HCEC 1CT (cell line): ENCODE data around the gene KLF2.
"Not testable (repeated sequence)": the region's sequence is repeated elsewhere in the genome, so short reads cannot be mapped to it uniquely, and the experiment has no call there.

Experiments
- DNase-seq: peaks from one replicate; pipeline ENCODE4 v3.0.0-alpha.2; 2017

Gene KLF2

GRCh38 chr19:16324384-16325160, at the start of gene KLF2:
Gene KLF2, plus strand, starts transcription at chr19:16324826. Its CDS starts 98 bp downstream, at chr19:16324924.
- peak; percentile 86 for DNase-seq

GRCh38 chr19:16280306-16280705, 44.3 kb upstream of the KLF2 start:
- DNase-seq = no peak

- no peak for DNase-seq
These were observed 42.9 kb upstream of the KLF2 start for GRCh38 chr19:16281743-16282142.

GRCh38 chr19:16283210-16284061, 41.2 kb upstream of the KLF2 start:
- DNase-seq = peak; percentile 33

GRCh38 chr19:16284505-16284904, 40.1 kb upstream of the KLF2 start:
- DNase-seq = no peak

- not testable (repeated sequence) for DNase-seq
These were observed 39.5 kb upstream of the KLF2 start for GRCh38 chr19:16285079-16285478.

GRCh38 chr19:16285769-16286498, 38.7 kb upstream of the KLF2 start:
- no peak for DNase-seq

- no peak for DNase-seq
These were observed 36.1 kb upstream of the KLF2 start for GRCh38 chr19:16288544-16288943.

- no peak for DNase-seq
These were observed 35.0 kb upstream of the KLF2 start for GRCh38 chr19:16289594-16289993.

- DNase-seq = no peak
These were observed 33.9 kb upstream of the KLF2 start for GRCh38 chr19:16290692-16291091.

- peak; percentile 84 for DNase-seq
These were observed 31.2 kb upstream of the KLF2 start for GRCh38 chr19:16293118-16294091.

- DNase-seq = no peak
These were observed 29.6 kb upstream of the KLF2 start for GRCh38 chr19:16295057-16295456.

GRCh38 chr19:16296713-16297112, 27.9 kb upstream of the KLF2 start:
- no peak for DNase-seq

GRCh38 chr19:16297575-16298178, 26.9 kb upstream of the KLF2 start:
- no peak for DNase-seq

GRCh38 chr19:16298334-16298733, 26.3 kb upstream of the KLF2 start:
- no peak for DNase-seq

- DNase-seq = no peak
These were observed 22.5 kb upstream of the KLF2 start for GRCh38 chr19:16301999-16302694.

- no peak for DNase-seq
These were observed 20.9 kb upstream of the KLF2 start for GRCh38 chr19:16303755-16304154.

- DNase-seq = not testable (repeated sequence)
These were observed 20.1 kb upstream of the KLF2 start for GRCh38 chr19:16304511-16304910.

GRCh38 chr19:16305060-16305459, 19.6 kb upstream of the KLF2 start:
- not testable (repeated sequence) for DNase-seq

- no peak for DNase-seq
These were observed 17.8 kb upstream of the KLF2 start for GRCh38 chr19:16306728-16307402.
